GM03348 (cell line): ENCODE data around the gene TARP.

Experiments
- DNase-seq: peaks from one replicate; pipeline ENCODE4 v3.0.0; 2012; ENCODE audit warnings: low spot score

TARP gene

GRCh38 chr7:38217672-38218071 is 55.8 kb downstream of the TARP start:
- no peak for DNase-seq

DNA sequence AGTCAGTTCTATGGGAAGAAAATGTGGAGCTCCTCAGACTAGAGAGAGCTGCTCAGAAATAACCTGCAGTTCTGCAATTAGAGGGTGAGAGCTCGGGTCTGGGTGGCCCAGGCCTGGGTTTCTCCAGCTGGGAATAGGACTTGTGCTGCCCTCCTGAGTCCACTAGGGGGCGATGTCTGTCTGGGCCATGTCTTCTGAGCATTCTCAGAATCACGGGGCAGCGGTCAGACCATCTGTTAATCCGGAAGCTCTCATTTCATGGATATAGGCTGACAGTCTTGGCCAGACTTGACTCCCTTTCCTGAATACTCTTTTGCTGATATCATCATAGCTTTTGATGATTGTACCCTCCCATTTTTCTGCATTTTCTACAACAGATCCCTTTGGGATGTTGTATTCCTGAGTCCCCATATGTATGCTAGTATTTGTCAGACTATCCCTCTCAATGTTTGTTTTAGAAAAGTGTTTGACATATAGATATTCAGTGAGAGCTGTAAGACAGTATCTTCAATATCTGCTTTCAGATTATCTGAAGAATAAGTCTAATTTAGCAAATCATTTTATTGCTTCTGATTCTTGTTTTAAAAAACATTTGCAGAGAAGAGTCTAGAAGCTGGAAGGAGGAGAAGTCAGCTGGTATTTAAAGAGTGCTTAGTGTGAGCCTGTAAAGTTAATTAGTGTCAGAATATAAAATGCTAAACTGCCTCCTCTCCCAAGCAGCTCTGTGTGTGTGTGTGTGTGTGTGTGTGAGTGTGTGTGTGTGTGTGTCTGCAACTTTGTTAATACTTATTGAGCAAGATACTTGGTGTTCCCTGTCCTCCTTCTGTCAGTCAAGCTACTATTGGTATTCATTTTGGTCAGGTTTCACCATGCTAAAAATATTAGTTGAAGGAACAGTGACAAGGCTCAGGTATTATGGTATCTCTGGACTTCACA is 57.4 kb downstream of the TARP start:
- DNase-seq = peak; percentile 79

DNA sequence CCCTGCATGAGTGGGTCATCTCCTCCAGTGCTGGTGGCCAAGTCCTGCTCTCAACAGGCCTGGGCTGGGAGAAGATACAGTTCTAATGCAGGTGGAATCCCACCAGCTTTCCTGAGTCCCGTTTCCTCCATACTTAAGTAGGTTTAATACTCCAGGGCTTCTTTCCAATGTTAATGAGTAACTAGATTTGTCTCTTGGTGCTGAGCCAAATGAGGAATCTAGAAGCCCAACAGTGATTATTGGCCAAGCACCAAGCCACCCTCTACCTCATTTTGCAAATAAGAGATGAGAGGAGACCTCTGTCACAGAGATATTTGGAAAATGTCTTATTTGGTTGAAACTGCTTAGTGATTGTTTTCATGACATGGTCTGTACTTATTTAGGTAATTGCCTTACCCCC is 58.3 kb downstream of the TARP start:
- DNase-seq = no peak

- DNase-seq = no peak
These were observed 61.5 kb downstream of the TARP start for GRCh38 chr7:38211940-38212339.

- no peak for DNase-seq
These were observed 62.0 kb downstream of the TARP start for GRCh38 chr7:38211486-38211885.
